HL-60 (cell line): ENCODE data around the gene CCNJ.

Experiments used
- DNase-seq, 2 experiments: peaks; one replicate each; pipeline ENCODE4 v3.0.0-alpha.2; 2010 to 2020; ENCODE audit warnings: low read depth in 1 of 2, low spot score in 1 of 2
- H3K27ac ChIP-seq: fragments of 250-450 bp; sonication (Bioruptor Pico); replicated peaks from 2 replicates; pipeline ENCODE4 v1.5.1; 2020; ENCODE audit warnings: mild to moderate bottlenecking, moderate library complexity
- H3K27me3 ChIP-seq: fragments of 250-450 bp; sonication (Bioruptor Pico); 2 replicates; pipeline ENCODE4 v1.5.1; 2021; ENCODE audit warnings: mild to moderate bottlenecking, moderate library complexity; ENCODE audit not compliant: insufficient read depth, poor library complexity, severe bottlenecking
- H3K4me3 ChIP-seq: replicated peaks from 2 replicates; pipeline ENCODE4 v1.5.1; 2011; ENCODE audit warnings: mild to moderate bottlenecking, control low read depth, low read length; ENCODE audit not compliant: insufficient read depth
- GABPA ChIP-seq: IDR thresholded peaks from 2 replicates; pipeline ENCODE4 v1.6.1; 2012; ENCODE audit warnings: low read depth
- POLR2AphosphoS5 ChIP-seq: IDR thresholded peaks from 2 replicates; pipeline ENCODE4 v1.6.1; 2012; ENCODE audit warnings: low read depth
- SPI1 ChIP-seq: IDR thresholded peaks from 2 replicates; pipeline ENCODE4 v1.6.1; 2012; ENCODE audit warnings: low read depth, mild to moderate bottlenecking, borderline replicate concordance
- TF ChIP-seq, protein P1 (sequence below): IDR thresholded peaks from 2 replicates; pipeline ENCODE4 v1.6.1; 2012; ENCODE audit warnings: low read depth; ENCODE audit not compliant: insufficient replicate concordance
- TF ChIP-seq, protein P2 (sequence below): IDR thresholded peaks from one replicate; pipeline ENCODE4 v1.5.1; 2011; ENCODE audit warnings: low read length, control low read depth, inconsistent platforms; ENCODE audit not compliant: insufficient read depth

CCNJ gene

GRCh38 chr10:96073722-96074121 lies 30.3 kb downstream of the CCNJ start:
- no peak for TF ChIP-seq GABPA
- no peak for TF ChIP-seq POLR2AphosphoS5
- TF ChIP-seq, protein P1, sequence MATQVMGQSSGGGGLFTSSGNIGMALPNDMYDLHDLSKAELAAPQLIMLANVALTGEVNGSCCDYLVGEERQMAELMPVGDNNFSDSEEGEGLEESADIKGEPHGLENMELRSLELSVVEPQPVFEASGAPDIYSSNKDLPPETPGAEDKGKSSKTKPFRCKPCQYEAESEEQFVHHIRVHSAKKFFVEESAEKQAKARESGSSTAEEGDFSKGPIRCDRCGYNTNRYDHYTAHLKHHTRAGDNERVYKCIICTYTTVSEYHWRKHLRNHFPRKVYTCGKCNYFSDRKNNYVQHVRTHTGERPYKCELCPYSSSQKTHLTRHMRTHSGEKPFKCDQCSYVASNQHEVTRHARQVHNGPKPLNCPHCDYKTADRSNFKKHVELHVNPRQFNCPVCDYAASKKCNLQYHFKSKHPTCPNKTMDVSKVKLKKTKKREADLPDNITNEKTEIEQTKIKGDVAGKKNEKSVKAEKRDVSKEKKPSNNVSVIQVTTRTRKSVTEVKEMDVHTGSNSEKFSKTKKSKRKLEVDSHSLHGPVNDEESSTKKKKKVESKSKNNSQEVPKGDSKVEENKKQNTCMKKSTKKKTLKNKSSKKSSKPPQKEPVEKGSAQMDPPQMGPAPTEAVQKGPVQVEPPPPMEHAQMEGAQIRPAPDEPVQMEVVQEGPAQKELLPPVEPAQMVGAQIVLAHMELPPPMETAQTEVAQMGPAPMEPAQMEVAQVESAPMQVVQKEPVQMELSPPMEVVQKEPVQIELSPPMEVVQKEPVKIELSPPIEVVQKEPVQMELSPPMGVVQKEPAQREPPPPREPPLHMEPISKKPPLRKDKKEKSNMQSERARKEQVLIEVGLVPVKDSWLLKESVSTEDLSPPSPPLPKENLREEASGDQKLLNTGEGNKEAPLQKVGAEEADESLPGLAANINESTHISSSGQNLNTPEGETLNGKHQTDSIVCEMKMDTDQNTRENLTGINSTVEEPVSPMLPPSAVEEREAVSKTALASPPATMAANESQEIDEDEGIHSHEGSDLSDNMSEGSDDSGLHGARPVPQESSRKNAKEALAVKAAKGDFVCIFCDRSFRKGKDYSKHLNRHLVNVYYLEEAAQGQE: no peak
- TF ChIP-seq, protein P2, sequence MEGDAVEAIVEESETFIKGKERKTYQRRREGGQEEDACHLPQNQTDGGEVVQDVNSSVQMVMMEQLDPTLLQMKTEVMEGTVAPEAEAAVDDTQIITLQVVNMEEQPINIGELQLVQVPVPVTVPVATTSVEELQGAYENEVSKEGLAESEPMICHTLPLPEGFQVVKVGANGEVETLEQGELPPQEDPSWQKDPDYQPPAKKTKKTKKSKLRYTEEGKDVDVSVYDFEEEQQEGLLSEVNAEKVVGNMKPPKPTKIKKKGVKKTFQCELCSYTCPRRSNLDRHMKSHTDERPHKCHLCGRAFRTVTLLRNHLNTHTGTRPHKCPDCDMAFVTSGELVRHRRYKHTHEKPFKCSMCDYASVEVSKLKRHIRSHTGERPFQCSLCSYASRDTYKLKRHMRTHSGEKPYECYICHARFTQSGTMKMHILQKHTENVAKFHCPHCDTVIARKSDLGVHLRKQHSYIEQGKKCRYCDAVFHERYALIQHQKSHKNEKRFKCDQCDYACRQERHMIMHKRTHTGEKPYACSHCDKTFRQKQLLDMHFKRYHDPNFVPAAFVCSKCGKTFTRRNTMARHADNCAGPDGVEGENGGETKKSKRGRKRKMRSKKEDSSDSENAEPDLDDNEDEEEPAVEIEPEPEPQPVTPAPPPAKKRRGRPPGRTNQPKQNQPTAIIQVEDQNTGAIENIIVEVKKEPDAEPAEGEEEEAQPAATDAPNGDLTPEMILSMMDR: no peak
- TF ChIP-seq SPI1: no peak
- peak in 1 of 2 experiments; percentile 16 for DNase-seq
- Histone ChIP-seq H3K27ac (no peak overlapping the region), H3K27me3 (no peaks in the 10 kb centered on the region), H3K4me3 (no peak overlapping the region)

DNA sequence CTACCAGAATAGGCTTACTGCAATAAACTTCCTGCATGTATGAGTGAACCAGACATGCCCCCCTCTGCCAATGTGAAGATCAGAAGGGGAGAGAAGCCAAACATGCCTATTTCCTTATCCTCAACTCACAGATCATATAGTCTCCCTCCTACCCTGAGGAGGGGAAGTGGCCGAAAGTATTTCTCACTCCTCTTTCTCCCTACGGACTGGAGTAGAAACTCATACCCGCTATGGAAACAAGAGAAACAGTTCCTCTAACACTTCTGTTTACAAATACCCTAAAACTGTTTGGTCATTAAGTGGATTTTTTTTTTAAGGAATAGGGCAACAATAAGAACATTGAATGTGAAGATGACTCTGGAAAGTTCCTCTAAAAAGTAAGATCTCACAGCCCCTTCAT lies 31.4 kb downstream of the CCNJ start:
- Histone ChIP-seq H3K27ac (no peak overlapping the region), H3K27me3 (no peaks in the 10 kb centered on the region), H3K4me3 (no peak overlapping the region)
- no peak for DNase-seq
- TF ChIP-seq POLR2AphosphoS5 (no peak), SPI1 (no peak), GABPA (no peak)
- TF ChIP-seq, protein P1: no peak
- TF ChIP-seq, protein P2: no peak

DNA sequence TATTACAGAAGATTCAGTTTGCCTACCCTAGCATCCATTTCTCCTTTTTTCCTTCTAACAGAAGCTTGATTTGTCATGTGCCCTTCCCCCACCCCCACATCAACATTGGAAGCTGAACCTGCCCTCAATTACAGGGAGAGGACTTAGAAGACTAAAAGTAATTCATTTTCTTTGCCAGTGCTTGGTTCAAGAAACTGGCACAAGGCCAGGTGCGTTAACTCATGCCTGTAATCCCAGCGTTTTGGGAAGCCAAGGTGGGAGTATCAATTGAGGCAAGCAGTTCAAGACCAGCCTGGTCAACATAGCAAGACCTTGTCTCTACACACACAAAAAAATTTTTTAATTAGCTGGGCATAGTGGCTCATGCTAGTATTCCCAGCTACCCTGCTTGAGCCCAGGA lies 32.6 kb downstream of the CCNJ start:
- TF ChIP-seq POLR2AphosphoS5: no peak
- no peak for TF ChIP-seq SPI1
- TF ChIP-seq, protein P2: no peak
- no peak for TF ChIP-seq GABPA
- TF ChIP-seq, protein P1: no peak
- Histone ChIP-seq H3K4me3 (no peak overlapping the region), H3K27me3 (no peaks in the 10 kb centered on the region), H3K27ac (no peak overlapping the region)
- DNase-seq: no peak
